GM13977 (cell line): ENCODE measurements around the gene MRPL20.
"Not testable (repeated sequence)": the region's sequence is repeated elsewhere in the genome, so short reads cannot be mapped to it uniquely, and the experiment has no call there.

Experiments used
- DNase-seq: peaks from one replicate; pipeline ENCODE4 v3.0.0; 2012; ENCODE audit warnings: low spot score
- CTCF ChIP-seq: IDR thresholded peaks from 2 replicates; pipeline ENCODE4 v1.5.1; 2012; ENCODE audit warnings: mild to moderate bottlenecking, control low read depth; ENCODE audit not compliant: insufficient read depth; ENCODE audit errors: extremely low read depth, missing control alignments
- in situ Hi-C: fragments of 300-500 bp; cut with MboI; formaldehyde crosslinking; loops from one replicate; pipeline ENCODE4 v1.12.0; 2022; ENCODE audit warnings: low sequenced_read_pairs, low pct_unique_long_range_greater_than_20kb, mixed read lengths, inconsistent platforms; ENCODE audit not compliant: unreplicated experiment

MRPL20 gene

GRCh38 chr1:1449099-1449739 lies 42.1 kb upstream of the MRPL20 start, which contains the start of gene ATAD3C:
Gene ATAD3C, plus strand, starts transcription at chr1:1449689. Its CDS starts 995 bp downstream, at chr1:1450684.
- DNase-seq: no peak
- in situ Hi-C loops: no loop called here

GRCh38 chr1:1446631-1447030 lies 39.5 kb upstream of the MRPL20 start:
- in situ Hi-C loops, DNase-seq: not testable (repeated sequence)

More at GRCh38 chr1:1449099-1449739, 42.1 kb upstream of the MRPL20 start, which contains the start of gene ATAD3C:
- no peak for TF ChIP-seq CTCF

GRCh38 chr1:1442069-1442770 lies 35.1 kb upstream of the MRPL20 start:
- TF ChIP-seq CTCF: no peak
- in situ Hi-C loops: no loop called here
- no peak for DNase-seq

- in situ Hi-C loops: no loop called here
- DNase-seq: peak; percentile 92
- peak; percentile 88 for TF ChIP-seq CTCF
These were observed 34.2 kb upstream of the MRPL20 start for GRCh38 chr1:1441002-1441888.

- no peak for DNase-seq
- in situ Hi-C loops: no loop called here
- TF ChIP-seq CTCF: no peak
These were observed 33.3 kb upstream of the MRPL20 start for GRCh38 chr1:1440262-1441001.

GRCh38 chr1:1439546-1440261 lies 32.6 kb upstream of the MRPL20 start:
- no peak for TF ChIP-seq CTCF
- in situ Hi-C loops: no loop called here
- no peak for DNase-seq
